GM13976 (cell line): ENCODE measurements around the gene PHYHIPL.

Experiments
- DNase-seq: peaks from one replicate; pipeline ENCODE4 v3.0.0; 2012; ENCODE audit warnings: low spot score
- in situ Hi-C: fragments of 300-500 bp; cut with MboI; formaldehyde crosslinking; loops from one replicate; pipeline ENCODE4 v1.12.0; 2022; ENCODE audit warnings: low sequenced_read_pairs, mixed read lengths, inconsistent platforms; ENCODE audit not compliant: unreplicated experiment
- TF ChIP-seq, protein P1 (sequence below): IDR thresholded peaks from 2 replicates; pipeline ENCODE4 v1.5.1; 2012; ENCODE audit warnings: borderline replicate concordance, mild to moderate bottlenecking; ENCODE audit not compliant: insufficient read depth; ENCODE audit errors: extremely low read depth, missing control alignments, control extremely low read depth

PHYHIPL gene

DNA sequence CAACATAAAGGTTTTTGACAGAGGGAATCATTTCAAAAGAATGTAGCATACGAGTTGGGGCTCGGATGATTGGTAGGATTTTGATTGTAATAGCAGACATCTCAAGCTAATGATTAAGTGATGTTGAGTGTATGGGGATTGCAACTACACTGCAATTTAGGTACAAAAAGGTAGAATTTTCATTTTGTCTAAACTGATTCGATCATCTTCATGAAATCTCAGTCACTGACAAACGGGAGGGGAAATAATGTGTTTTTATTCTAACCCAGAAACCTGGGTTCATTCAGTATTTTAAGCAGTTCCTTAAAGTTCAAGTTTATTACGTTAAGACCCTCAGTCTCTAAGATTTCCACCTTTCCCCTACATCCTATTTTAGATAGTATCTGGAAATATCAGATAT lies 3.9 kb upstream of the PHYHIPL start:
- DNase-seq, result no peak
- TF ChIP-seq, protein P1, sequence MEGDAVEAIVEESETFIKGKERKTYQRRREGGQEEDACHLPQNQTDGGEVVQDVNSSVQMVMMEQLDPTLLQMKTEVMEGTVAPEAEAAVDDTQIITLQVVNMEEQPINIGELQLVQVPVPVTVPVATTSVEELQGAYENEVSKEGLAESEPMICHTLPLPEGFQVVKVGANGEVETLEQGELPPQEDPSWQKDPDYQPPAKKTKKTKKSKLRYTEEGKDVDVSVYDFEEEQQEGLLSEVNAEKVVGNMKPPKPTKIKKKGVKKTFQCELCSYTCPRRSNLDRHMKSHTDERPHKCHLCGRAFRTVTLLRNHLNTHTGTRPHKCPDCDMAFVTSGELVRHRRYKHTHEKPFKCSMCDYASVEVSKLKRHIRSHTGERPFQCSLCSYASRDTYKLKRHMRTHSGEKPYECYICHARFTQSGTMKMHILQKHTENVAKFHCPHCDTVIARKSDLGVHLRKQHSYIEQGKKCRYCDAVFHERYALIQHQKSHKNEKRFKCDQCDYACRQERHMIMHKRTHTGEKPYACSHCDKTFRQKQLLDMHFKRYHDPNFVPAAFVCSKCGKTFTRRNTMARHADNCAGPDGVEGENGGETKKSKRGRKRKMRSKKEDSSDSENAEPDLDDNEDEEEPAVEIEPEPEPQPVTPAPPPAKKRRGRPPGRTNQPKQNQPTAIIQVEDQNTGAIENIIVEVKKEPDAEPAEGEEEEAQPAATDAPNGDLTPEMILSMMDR, result no peak
- in situ Hi-C loops, result no loop called here

DNA sequence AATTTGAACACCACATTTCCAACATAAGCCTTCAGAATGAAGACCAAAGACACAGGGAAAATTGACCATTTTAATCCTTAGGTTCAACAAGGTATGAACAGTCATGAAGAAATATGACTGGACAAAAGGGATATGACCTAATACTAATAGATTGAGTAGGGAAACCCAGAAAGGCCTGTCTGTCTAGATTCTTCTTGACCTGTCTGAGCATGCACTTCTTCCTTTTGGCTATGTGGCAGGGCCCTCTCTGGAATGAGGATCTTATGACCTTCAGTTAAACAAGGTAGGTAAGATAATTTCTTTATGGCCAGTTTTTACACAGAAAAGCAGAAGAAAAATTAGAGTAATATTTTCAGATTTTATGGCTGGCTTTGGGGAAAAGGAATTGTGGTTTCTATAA lies 3.0 kb upstream of the PHYHIPL start:
- in situ Hi-C loops, result no loop called here
- TF ChIP-seq, protein P1, result no peak
- DNase-seq, result no peak

DNA sequence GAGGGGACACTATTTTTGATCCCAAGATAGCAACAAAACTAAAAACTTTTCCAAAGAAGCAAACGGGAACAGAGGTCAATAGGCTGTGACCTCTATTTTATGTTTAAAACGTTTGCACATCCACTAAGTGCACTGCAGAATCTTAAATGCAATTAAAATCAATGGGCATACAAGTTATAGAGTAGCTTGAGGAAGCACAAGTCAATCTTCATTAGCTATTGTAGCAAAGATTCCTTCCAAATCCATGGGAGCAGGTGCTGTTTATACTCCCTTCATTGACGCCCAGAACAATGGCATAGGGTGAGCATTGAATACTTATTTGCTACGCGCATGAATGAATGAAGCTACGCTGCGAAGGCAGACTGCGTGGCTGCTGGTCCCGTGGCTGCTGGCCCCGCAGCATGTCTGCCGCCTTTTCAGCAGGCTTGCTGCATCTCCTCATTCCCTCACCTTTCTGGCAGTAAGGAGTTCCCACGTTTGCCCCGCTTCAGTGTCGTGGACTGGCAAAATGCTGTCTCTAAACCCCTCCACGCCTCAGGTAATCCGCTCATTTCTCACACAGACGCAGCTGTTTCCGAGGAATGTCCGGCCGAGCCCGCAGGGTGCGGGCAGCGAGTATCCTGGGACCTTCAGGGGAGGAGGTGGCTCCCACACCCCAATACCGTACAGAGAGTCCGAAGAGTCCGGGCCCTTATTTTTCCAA lies 754 bp upstream of the PHYHIPL start:
- in situ Hi-C loops, result no loop called here
- no peak for DNase-seq
- TF ChIP-seq, protein P1, result no peak

DNA sequence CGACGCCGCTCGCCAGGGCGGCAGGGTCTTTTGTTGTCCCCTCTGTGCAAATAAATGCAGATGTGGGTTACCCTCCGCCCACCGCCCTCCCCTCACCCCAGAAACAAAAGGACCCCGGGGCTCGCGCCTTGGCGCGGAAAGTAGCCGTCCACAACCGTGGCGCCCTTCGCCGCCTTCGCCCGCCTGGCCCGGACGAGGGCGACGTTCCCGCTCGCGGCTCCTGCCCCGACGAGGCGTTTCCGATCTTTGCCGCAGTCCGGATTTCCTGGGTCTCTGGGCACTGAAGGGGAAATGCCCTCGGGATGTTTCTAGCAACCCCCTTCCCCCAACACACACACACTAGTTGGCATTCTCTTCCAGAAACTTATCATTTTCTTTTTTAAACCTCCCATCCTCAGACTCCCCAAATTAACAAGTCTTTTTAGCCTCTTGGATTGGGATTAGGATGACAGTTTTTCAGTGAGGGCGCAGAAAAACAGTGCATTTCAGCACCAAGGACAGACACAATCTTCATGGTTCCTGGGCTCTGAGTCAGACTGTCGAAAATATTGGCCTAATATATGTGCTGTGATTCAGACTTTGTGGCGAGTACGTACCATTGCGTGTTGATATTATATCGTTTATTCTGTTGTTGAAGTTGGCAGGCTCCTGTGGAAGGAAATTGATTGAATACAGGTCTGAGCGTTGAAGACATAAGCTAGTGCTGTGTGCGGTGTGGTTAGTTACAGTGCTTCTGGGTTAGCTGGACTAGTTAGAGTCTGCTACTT lies 771 bp downstream of the PHYHIPL start:
- TF ChIP-seq, protein P1, result no peak
- peak; percentile 47 for DNase-seq
- in situ Hi-C loops, result no loop called here

DNA sequence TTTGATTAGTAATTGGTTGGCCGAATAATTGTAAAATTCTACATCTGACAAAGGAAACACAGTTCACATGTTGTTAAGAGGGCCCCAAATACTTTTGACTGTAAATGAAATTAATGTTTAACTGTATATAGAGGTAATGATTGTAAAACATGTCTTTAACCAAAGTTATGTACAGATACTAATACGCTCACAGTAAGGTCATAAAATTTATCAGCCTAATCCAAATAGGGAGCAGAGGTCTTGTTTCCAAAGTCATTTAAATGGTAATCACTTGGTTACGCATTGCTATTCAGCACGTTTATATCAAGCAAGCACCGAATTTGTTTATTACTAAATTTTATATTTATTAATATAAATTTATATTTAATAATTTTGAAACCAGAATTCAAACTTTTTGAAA lies 1.4 kb downstream of the PHYHIPL start:
- in situ Hi-C loops, result no loop called here
- no peak for DNase-seq
- TF ChIP-seq, protein P1, result no peak

DNA sequence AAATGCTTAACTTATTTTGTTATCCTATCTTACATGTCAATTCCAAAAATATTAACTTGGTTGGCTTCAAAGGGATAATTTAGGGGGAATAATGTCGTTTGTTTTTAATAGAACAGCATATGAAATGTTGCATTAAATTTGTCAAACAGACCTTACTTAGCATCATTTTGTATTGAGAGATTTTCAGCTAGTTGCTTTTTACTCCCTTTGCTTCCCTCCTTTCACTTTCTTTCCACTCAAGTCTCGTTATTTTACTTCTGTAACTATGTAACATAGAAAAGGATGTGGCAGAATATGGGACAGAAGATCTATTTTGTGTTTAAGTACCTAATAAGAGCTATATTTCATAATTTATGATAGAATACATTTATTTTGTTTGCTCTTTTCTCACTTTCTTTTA lies 2.6 kb downstream of the PHYHIPL start:
- in situ Hi-C loops, result no loop called here
- TF ChIP-seq, protein P1, result no peak

More for the DNA sequence above, 2.6 kb downstream of the PHYHIPL start:
- DNase-seq, result no peak
